ENCODE results near the gene FUNDC2.
"Not testable (repeated sequence)": the region's sequence is repeated elsewhere in the genome, so short reads cannot be mapped to it uniquely, and the experiment has no call there.

The FUNDC2 gene

DNA sequence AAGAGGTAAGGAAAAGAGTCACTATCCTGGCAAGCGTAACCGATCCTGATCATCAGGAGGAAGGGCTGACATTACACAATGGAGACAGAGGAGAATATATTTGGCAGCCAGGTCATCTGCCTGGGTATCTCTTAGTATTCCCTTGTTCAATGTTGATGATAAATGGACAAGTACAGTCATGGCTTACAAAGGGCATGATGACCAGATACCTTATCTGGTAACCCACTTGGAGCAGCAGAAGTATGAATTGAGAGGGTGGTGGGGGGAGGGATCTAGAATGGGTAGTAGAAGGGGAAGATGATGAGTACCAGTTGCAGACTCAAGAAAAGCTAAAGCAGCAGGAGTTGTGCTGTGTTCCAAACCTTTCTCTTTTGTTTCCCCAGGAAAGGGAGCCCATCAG is 21.5 kb upstream of the FUNDC2 start:
- H3K27ac Mint-ChIP-seq: no peak overlapping the region
- CTCF ChIA-PET: no interaction called here
- H3K4me1 Mint-ChIP-seq: peaks cover 2% of the 10 kb centered on the region
- DNase-seq: no peak
- no peaks in the 10 kb centered on the region for H3K27me3 Mint-ChIP-seq
- H3K36me3 Mint-ChIP-seq: no peaks in the 10 kb centered on the region
- no peak overlapping the region for H3K4me3 Mint-ChIP-seq
- no peaks in the 10 kb centered on the region for H3K9me3 Mint-ChIP-seq

DNA sequence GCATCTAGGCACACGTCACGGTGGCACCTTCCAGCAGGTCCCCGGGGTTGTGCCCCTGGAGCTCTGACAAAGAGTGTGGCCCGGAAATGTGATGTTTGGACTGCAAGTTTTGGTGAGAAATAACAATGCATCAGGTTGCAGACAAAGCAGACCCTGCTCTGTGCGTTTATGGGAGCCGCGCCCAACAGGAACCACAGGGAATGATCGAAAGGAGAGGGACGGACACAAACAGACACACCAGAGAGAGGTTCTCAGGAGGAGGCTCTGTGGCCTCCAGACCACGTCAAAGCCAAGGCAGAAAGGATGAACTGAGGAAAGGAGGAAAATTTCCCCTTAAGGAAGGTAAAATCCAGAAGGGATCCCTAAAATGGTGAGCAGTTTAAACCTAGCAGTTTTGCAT is 20.3 kb upstream of the FUNDC2 start:
- CTCF ChIA-PET, DNase-seq, H3K4me3 Mint-ChIP-seq, H3K27ac Mint-ChIP-seq, H3K36me3 Mint-ChIP-seq, H3K4me1 Mint-ChIP-seq, H3K9me3 Mint-ChIP-seq, H3K27me3 Mint-ChIP-seq: not testable (repeated sequence)

DNA sequence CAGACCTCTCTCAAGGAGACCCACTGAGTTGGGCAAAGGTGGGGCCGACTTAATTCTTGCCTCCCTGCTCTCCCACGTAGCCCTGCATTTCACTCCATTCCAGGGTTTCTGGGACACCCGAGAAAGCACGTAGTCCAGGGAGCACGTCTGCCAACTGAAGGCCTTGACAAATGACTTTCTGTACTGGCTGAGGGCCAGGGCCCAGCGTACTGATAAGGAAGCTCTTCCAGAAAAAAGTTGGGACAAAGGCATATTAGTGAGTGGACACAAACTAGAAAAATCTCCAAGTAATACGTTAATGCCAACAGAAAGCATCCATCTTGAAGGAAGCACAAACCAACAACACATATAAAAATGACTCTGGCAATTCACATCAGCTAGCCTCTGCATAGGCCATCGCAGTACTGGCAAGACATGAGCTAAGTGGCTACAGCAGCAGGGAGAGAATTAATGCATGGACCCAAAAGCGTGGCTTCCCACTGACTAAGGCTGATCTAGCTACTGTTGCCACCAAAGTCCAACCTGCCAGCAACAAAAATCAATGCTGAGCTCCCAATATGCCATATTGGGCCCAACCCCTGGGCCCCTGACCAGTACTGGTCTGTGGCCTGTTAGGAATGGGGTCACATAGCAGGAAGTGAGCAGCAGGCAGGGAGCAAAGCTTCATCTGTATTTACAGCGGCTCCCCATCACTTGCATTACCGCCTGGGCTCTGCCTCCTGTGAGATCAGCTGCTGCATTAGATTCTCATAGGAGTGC is 19.6 kb upstream of the FUNDC2 start:
- H3K4me3 Mint-ChIP-seq, H3K4me1 Mint-ChIP-seq, H3K9me3 Mint-ChIP-seq, H3K27me3 Mint-ChIP-seq, CTCF ChIA-PET, DNase-seq, H3K36me3 Mint-ChIP-seq, H3K27ac Mint-ChIP-seq: not testable (repeated sequence)

DNA sequence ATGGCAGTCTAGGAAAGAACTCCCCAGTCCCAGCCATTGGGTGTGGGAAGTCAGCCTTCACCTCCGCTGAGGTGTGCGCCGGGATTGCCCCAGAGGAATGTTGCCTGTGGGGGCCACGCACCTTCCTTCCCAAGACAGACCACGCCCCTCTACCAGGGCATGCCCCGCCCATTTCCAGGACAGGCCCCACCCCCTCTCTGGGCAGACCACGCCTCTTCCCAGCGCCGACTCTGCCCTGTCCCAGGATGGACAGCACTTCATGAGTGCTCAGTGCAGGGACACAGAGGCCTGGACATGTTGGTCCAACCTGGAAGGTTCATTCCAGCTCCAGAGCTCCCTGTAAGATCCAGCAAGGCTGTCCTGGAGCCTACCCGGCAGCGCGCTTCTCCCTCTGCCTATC is 18.1 kb upstream of the FUNDC2 start:
- H3K27ac Mint-ChIP-seq, H3K4me1 Mint-ChIP-seq, H3K9me3 Mint-ChIP-seq, CTCF ChIA-PET, DNase-seq, H3K36me3 Mint-ChIP-seq, H3K27me3 Mint-ChIP-seq, H3K4me3 Mint-ChIP-seq: not testable (repeated sequence)

DNA sequence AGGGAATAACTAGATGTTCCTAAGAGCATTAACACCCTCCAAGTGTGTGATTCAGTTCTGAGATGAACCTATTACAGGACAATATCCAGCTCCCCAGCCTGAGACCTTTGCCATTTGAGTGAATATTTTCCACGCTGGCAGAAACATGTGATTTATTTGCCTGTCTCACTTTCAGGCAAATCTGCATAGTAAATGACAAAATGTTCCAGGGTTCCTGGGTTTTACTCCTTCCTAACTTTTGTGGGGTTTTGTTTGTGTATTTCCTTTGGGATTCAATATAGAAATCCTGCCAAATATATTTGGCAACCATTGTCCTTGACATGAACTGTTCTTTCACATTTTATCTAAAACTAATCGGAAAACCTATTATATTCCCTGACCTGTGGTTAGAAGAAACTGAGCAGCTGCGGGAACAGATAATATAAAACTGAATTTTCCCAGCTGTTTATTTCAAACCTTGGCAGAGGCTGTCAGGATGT is 16.6 kb upstream of the FUNDC2 start:
- Mint-ChIP-seq H3K27me3 (no peaks in the 10 kb centered on the region), H3K4me1 (no peaks in the 10 kb centered on the region), H3K36me3 (peaks cover 1% of the 10 kb centered on the region), H3K4me3 (no peak overlapping the region), H3K27ac (no peak overlapping the region), H3K9me3 (no peaks in the 10 kb centered on the region)
- CTCF ChIA-PET: no interaction called here
- DNase-seq: no peak

DNA sequence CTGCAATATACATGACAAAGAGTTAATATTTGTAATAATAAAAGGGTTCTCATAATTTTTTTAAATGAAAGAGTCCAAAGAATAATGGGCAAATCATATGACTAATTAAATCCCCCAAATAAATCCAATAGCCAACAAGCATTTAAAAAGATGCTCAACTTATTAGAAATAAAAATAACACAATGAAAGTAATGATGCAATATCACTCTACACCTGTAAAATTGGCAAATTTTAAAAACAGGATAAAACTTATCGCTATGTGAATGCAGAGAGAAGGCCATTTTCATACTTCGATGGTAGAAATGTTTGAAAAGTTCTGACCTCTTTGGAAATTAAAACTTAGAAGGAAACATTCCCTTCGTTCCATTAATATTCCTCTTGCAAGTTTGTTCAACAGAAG is 6.1 kb upstream of the FUNDC2 start:
- Mint-ChIP-seq H3K9me3 (no peaks in the 10 kb centered on the region), H3K27me3 (peaks cover 12% of the 10 kb centered on the region), H3K4me3 (no peak overlapping the region), H3K27ac (no peak overlapping the region), H3K4me1 (no peaks in the 10 kb centered on the region), H3K36me3 (no peaks in the 10 kb centered on the region)
- CTCF ChIA-PET: no interaction called here
- DNase-seq: no peak

DNA sequence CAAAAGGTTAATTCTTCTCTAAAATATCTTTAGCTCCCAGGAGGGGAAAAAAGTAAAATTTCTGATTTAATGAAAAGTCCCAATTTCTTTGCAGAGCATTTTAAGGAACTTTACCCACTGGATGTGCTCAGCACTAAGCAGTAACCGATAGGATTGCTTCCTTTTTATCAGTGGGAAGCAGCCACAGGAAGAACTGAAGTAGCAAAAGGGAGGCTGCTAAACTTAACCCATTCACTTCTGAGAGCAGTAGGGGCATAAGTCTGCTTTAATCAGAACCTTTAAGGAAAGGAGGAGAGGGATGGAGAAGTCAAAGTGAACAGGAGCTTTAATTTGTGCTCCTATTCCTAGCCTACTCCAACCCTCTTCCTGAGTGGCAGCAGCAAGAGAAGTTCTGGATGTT is 4.1 kb upstream of the FUNDC2 start, which contains the start of gene F8:
F8 (minus strand) TSS at position 139 of the 400 bp plus-strand sequence. CDS start 171 bp downstream, outside the sequence.
- no peak for DNase-seq
- peaks cover 15% of the 10 kb centered on the region for H3K27me3 Mint-ChIP-seq
- H3K36me3 Mint-ChIP-seq: no peaks in the 10 kb centered on the region
- H3K4me3 Mint-ChIP-seq: no peak within 1 kb of the TSS
- no peak within 1 kb of the TSS for H3K27ac Mint-ChIP-seq
- H3K9me3 Mint-ChIP-seq: no peaks in the 10 kb centered on the region
- CTCF ChIA-PET: no interaction called here
- H3K4me1 Mint-ChIP-seq: peaks cover 2% of the 10 kb centered on the region

DNA sequence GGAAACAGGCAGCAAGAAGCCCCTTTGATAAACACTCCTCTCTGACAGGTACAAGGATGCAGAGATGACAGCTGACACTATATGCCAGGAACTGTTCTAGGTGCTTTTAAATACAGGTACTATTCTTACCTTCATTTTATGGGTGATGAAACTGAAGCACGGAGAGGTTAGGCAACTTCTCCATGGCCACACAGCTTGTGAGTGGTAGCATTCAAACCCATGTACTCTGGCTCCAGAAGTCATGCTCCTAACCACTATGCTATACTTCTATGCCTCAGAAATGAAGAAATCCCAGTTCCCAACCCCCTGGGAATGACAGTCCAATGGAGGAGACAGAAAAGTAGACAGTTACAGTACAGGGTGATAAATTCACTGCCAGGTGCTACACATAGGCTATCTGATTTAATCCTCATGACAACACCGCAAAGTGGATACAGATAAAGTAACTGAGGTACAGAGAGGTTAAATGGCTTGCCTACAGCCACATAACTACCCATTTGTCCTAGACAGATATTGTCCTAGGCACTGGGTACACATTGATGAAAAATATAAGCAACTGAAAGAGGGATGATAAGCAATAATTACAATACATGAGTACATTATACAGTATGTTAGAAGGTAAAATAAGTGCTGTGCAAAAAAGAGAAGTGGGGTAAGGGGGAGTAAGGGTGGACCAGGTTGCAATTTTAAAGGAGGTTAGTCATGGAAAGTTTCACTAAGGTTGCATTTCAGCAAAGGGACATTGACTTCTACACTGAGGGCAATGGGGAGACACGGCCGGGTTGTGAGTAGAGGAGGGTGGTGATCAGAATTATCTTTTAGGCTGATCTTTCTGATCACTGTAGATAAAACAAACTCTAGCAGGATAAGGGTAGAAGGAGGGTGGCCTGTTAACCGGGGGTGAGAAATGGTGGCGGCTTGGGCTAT is 2.5 kb upstream of the FUNDC2 start:
- Mint-ChIP-seq H3K4me1 (peaks cover 17% of the 10 kb centered on the region), H3K27me3 (peaks cover 15% of the 10 kb centered on the region), H3K9me3 (no peaks in the 10 kb centered on the region), H3K36me3 (no peaks in the 10 kb centered on the region), H3K4me3 (no peak overlapping the region), H3K27ac (peak overlapping the region; percentile 9)
- DNase-seq: no peak
- CTCF ChIA-PET: no interaction called here

DNA sequence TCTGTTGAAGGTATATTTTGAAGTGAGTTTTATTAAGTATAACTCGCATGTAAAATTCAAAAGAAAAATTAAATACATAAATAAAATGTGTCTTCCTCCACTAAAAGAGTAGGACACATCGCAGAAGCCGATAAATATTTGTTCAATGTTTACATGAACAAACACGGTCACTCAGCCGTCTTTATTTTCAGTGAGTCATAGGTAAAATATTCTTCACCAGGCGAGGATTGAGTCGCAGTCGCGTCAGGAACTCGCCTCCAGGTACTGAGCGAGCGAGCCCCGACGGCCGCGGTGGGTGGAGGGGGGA is 271 bp upstream of the FUNDC2 start:
- Mint-ChIP-seq H3K27ac (peak overlapping the region; percentile 93), H3K4me3 (peak overlapping the region; percentile 73), H3K27me3 (peaks cover 12% of the 10 kb centered on the region), H3K4me1 (peaks cover 23% of the 10 kb centered on the region), H3K9me3 (no peaks in the 10 kb centered on the region), H3K36me3 (no peaks in the 10 kb centered on the region)
- DNase-seq: no peak
- CTCF ChIA-PET: interaction anchor here (1.0 kb wide), 1 partner anchor 108 kb away, joined by 3 read pairs; no protein-coding TSS in a partner anchor

DNA sequence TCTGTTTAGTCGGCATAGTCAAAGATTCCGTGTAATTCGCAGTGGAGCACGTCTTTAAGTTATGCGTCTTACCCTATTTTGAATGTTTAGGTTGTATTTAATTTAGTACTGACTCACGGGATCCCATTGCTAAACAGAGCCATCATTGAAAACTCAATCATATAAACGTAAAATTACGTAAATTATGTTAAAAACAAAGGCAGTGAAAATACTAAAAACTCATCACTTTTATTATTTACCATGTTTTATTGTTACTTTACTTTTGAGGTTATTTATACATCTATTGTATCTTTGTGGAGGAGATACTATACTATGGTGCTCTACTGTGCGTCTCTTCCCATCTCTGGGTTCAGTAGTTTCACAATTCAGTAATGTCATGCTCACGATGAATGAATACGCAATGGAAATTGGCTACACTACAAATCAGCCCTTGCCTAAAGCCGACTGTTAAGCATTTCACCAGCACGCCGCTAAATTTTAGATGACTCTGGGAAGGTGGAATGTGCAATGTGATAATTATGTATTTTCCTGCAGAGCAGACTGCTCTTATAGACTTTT is 944 bp downstream of the FUNDC2 start:
- Mint-ChIP-seq H3K4me1 (peaks cover 23% of the 10 kb centered on the region), H3K9me3 (no peaks in the 10 kb centered on the region), H3K27ac (peak overlapping the region; percentile 97), H3K4me3 (peak overlapping the region; percentile 88), H3K36me3 (no peaks in the 10 kb centered on the region), H3K27me3 (peaks cover 8% of the 10 kb centered on the region)
- no peak for DNase-seq
- CTCF ChIA-PET: no interaction called here

DNA sequence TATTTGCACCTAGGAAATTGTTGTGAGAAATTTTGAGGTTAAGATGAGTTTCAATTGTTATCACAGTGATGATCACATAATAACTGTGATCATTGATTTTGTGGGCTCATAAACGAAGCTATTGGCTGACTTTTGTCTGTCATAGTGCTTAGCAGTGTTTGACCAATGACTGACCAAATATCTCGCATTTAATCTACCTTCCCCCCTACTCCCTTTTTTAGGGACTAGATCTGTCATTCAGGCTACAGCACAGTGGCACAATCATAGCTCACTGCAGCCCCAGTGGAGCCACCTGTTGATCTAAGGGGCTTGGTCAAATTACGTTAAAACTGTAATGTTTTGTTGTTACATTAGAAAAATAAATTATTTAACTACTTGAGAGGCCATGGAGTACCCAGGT is 1.5 kb downstream of the FUNDC2 start:
- CTCF ChIA-PET: no interaction called here
- DNase-seq: no peak
- Mint-ChIP-seq H3K36me3 (no peaks in the 10 kb centered on the region), H3K9me3 (no peaks in the 10 kb centered on the region), H3K27me3 (peaks cover 8% of the 10 kb centered on the region), H3K4me3 (peak overlapping the region; percentile 88), H3K27ac (peak overlapping the region; percentile 97), H3K4me1 (peaks cover 23% of the 10 kb centered on the region)

DNA sequence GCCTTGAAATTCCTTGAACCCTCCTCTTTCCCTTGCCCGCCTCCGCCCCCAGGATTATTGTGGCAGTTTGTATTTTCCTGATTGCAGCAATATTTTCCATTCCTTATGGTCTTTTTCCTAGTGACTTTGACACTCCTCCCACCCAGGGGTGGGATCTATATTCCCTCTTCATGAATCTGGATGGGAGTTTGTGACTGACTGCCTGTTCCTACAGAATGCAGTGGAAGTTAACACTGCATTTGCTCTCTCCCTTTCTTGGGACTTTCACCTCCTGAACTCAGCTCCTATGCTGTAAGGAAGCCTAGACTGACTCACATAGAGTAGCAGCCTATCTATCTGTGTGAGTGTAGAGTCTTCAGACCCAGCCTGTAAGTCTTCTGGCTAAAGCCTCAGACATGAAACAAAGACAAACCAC is 2.2 kb downstream of the FUNDC2 start:
- CTCF ChIA-PET: no interaction called here
- peak overlapping the region; percentile 47 for H3K4me3 Mint-ChIP-seq

DNA sequence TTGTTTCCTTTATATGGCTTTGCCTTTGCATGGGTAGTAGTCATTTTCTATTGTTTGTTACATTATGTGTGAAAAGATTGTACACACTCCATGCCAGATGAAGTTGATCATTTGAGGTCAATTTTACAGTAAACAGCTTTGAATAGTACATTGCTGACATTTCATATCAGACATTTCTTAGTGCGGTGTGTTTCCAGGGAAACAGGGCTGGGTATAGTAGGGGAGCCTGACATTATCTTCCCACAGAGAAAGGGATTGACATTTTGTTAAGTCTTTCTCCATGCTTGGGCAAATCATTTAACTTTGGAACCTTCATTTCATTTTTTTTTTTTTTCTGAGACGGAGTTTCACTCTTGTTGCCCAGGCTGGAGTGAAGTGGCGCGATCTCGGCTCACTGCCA is 5.0 kb downstream of the FUNDC2 start:
- CTCF ChIA-PET: no interaction called here
- Mint-ChIP-seq H3K4me3 (no peak overlapping the region), H3K27ac (no peak overlapping the region), H3K9me3 (peaks cover 1% of the 10 kb centered on the region), H3K27me3 (peaks cover 2% of the 10 kb centered on the region), H3K36me3 (peaks cover 16% of the 10 kb centered on the region), H3K4me1 (peaks cover 21% of the 10 kb centered on the region)
- DNase-seq: no peak

More for the DNA sequence above, 2.2 kb downstream of the FUNDC2 start:
- H3K36me3 Mint-ChIP-seq: no peaks in the 10 kb centered on the region
- H3K27ac Mint-ChIP-seq: peak overlapping the region; percentile 79
- no peaks in the 10 kb centered on the region for H3K9me3 Mint-ChIP-seq
- H3K4me1 Mint-ChIP-seq: peaks cover 23% of the 10 kb centered on the region
- no peak for DNase-seq
- peaks cover 8% of the 10 kb centered on the region for H3K27me3 Mint-ChIP-seq

DNA sequence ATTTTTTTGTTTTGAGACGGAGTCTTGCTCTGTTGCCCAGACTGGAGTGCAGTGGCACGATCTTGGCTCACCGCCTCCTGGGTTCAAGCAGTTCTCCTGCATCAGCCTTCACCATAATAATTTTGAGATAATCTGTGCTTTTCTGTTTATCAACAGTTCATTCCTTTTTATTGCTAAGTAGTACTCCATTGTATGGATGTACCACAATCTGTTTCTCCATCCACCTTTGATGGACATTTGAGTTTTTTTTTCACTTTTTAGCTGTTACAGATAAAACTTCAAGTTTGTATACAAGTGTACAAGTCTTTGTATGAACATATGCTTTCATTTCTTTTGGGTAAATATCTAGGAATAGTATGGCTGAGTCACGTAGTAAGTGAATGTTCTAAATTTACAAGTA is 9.0 kb downstream of the FUNDC2 start:
- Mint-ChIP-seq H3K27ac (no peak overlapping the region), H3K4me1 (peaks cover 5% of the 10 kb centered on the region), H3K36me3 (peaks cover 32% of the 10 kb centered on the region), H3K9me3 (peaks cover 1% of the 10 kb centered on the region), H3K4me3 (no peak overlapping the region), H3K27me3 (no peaks in the 10 kb centered on the region)
- no peak for DNase-seq
- CTCF ChIA-PET: no interaction called here
